HG03196 (cell line): ENCODE results near the gene TRIP6.
"Not testable (repeated sequence)": the region's sequence is repeated elsewhere in the genome, so short reads cannot be mapped to it uniquely, and the experiment has no call there.

ENCODE experiments used
- ATAC-seq: cut with Tn5 transposase; IDR thresholded peaks from one replicate; pipeline ENCODE4 v1.9.1; 2021; ENCODE audit not compliant: unreplicated experiment

Gene TRIP6

DNA sequence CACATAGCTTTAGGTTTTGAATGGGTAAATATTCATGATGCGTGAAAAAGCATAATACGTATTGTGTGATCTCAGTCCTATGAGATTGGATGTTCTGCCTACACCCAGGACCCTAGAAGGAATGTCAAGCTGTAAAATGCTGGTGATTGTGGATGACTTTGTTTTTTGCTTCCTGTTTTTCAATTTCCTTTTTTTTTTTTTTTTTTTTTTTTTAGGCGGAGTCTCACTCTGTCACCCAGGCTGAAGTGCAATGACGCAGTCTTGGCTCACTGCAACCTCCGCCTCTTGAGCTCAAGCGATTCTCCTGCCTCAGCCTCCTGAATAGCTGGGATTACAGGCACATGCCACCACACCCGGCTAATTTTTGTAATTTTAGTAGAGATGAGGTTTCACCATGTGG is 43.3 kb downstream of the TRIP6 start:
- ATAC-seq, result not testable (repeated sequence)

DNA sequence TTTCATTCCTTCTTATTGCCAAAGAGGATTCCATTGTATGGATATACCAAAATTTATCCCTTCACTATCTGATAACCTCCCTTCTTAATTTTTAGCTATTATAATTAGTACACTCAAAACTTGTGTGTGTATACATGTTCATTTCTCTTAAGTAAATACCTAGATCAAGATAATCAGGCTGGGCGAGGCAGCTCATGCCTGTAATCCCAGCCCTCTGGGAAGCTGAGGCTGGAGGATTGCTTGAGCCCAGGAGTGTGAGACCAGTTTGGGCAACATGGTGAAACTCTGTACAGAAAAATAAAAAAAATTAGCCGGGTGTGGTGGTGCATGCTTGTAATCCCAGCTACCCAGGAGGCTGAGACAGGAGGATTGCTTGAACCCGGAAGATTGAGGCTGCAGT is 44.3 kb downstream of the TRIP6 start:
- no peak for ATAC-seq

DNA sequence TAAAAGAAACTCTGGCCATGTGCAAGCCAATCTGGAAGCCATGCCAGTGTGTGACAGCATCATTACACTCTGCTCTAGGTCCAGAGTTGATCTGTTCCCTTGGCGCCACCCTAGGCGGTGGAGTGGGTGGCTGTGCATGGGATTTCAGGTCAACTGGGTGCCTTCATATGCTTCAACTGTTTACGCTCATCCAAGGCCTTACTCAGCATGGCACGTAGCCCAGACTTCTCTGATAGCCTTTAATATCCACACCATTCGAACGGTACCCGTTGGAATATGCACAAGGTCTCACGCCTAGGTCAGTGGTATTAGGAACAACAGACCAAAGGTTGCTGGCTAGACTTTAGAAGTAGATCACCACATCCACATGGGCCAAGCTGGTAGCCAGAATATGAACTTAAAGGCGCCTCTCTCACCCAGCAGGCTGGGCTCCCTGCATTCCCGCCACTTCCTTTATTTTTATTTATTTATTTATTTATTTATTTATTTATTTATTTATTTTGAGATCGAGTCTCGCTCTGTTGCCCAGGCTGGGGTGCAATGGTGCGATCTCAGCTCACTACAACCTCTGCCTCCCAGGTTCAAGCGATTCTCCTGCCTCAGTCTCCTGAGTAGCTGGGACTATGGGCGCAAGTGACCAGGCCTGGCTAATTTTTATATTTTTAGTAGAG is 47.2 kb downstream of the TRIP6 start:
- no peak for ATAC-seq

DNA sequence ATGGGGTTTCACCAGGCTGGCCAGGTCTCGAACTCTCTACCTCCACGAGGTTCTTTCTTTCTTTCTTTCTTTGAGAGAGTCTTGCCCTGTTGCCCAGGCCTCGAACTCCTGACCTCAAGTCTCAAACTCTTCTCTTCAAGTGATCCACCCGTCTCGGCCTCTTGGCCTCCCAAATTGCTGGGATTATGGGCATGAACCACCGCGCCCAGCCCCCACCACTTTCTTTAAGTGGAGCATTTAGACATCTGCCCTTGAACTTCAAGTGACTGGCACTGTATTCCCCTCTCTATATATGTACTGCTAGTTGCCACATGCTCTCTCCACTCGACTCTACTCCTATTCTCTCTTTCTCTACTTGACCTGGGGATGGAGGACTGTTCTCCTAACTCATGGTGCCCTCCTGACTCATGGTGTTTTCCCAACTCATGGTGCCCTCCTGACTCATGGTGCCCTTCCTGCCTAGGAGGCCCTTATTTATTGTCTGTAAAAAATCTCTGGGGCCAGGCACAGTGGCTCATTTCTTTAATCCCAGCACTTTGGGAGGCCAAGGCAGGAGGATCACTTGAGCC is 47.8 kb downstream of the TRIP6 start:
- no peak for ATAC-seq

DNA sequence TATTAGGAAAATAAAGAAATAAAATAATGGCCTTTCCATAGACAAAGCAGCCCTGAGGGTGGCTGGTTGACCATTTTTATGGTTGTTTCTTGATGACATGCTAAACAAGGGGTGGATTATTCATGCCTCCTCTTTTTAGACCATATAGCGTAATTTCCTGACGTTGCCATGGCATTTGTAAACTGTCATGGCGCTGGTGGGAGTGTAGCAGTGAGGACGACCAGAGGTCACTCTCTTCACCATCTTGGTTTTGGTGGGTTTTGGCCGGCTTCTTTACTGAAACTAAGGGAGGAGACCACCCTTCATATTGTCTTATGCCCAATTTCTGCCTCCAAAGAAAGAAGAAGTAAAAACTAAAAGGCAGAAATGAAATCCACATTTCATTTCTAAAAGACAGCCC is 52.1 kb downstream of the TRIP6 start:
- ATAC-seq, result not testable (repeated sequence)

DNA sequence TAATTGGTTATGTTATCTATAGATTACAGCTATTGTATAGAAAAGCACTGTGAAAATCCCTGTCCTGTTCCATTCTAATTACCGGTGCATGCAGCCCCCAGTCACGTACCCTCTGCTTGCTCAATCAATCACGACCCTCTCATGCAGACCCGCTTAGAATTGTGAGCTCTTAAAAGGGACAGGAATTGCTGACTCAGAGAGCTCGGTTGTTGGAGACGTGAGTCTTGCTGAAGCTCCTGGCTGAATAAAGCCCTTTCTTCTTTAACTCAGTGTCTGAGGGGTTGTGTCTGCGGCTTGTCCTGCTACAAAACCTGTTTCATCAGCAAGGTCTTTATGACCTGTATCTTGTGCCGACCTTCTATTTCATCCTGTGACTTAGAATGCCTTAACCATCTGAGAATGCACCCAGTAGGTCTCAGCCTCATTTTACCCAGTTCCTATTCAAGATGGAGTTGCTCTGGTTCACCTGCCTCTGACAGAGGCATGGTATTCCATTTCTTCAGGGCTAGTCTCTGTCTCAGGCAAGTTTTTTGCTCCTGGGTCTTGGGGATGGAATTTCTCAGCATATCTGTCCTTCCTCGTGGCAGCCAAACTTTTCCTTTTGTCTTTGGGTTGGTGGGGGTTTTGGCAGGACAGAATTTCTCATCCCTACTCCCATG is 52.7 kb downstream of the TRIP6 start:
- ATAC-seq, result not testable (repeated sequence)

DNA sequence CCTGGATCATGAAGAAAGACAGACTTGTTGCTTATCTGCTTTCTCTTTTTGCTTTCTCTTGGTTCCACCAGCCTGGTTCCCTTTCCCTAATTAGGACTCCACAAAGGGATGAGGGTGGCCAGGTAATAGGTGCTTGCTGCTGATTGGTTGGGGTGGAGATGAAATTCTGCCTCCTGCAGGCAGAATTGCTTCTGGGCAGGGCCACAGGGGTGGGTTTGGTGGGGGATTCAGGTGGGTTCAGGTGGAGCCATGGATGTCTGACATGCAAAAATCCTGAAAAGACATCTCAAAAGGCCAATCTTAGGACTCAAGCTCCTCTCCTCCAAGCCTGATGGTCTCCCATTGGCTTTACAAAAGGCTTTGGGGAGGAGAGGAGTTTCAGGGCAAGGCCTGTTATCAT is 53.9 kb downstream of the TRIP6 start:
- no peak for ATAC-seq
